HUES64 (cell line): ENCODE measurements around the gene RASGRP1.
"Not testable (repeated sequence)": the region's sequence is repeated elsewhere in the genome, so short reads cannot be mapped to it uniquely, and the experiment has no call there.

Experiments
- H3K27ac ChIP-seq: 2 replicates; pipeline ENCODE4 v1.7.0; 2013; ENCODE audit warnings: low read depth, low read length, inconsistent platforms
- H3K27me3 ChIP-seq: 2 replicates; pipeline ENCODE4 v1.6.1; 2013; ENCODE audit warnings: mild to moderate bottlenecking, low read length; ENCODE audit not compliant: insufficient read depth
- H3K36me3 ChIP-seq: 2 replicates; pipeline ENCODE4 v1.6.1; 2013; ENCODE audit warnings: mild to moderate bottlenecking, low read length; ENCODE audit not compliant: insufficient read depth
- H3K4me1 ChIP-seq: 2 replicates; pipeline ENCODE4 v1.6.1; 2013; ENCODE audit warnings: mild to moderate bottlenecking, low read length, moderate library complexity; ENCODE audit not compliant: insufficient read depth
- H3K4me3 ChIP-seq: 2 replicates; pipeline ENCODE4 v1.5.1; 2013; ENCODE audit warnings: mild to moderate bottlenecking, low read length, moderate library complexity
- H3K9ac ChIP-seq: 2 replicates; pipeline ENCODE4 v1.6.1; 2013; ENCODE audit warnings: mild to moderate bottlenecking, low read depth, low read length
- H3K9me3 ChIP-seq: 2 replicates; pipeline ENCODE4 v1.6.1; 2013; ENCODE audit warnings: low read depth, low read length; ENCODE audit not compliant: insufficient read depth
- WGBS: fragments of 150-250, 120-280 bp; methylation state at CpG from one replicate; pipeline ENCODE4 v1.1.7; 2013; ENCODE audit warnings: missing lambda C conversion rate; 5-methylcytosine and 5-hydroxymethylcytosine counted together

The RASGRP1 gene

DNA sequence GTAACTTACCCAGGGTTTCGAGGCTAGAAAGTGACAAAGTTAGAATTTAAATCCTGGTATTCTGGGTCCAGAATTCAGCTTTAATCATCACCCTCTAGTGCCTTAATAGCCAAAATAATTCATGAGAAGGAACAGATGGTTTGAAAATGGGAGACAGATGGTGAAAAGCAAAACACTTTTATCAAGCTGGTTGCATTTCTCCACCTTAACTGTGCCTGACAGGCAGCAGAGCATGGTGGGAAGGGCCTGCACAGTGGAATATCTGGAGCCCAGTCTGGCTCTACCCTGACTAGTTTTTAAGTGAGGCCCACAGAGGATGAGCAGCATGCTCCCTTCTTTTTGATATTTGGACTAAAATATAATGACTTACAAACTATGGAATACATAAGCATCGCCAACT, 35.6 kb upstream of the RASGRP1 start:
- Histone ChIP-seq H3K4me3 (no peak overlapping the region), H3K27me3 (no peaks in the 10 kb centered on the region), H3K36me3 (no peaks in the 10 kb centered on the region), H3K9ac (no peak overlapping the region), H3K9me3 (no peaks in the 10 kb centered on the region), H3K4me1 (no peaks in the 10 kb centered on the region), H3K27ac (no peak overlapping the region)
- 100% methylated on average over 1 of the region's 2 CpGs for WGBS

DNA sequence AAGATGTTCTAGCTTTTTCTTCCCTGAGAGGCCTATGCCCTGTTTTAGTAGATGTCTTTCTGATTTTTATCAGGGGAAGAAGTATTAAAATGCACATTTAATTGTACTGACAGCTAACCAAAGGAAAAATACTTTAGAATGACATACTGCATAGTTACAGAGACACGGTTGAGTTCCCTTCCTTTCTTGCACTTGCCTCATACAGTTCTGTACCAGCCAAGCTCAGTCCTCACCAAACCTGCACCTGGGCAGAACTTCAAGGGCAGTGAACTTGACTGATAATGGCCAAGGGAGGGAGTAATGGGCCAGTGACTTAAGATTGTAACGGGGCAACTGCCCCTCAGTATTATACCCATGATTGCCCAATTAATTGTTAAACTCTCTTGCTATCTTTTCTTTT, 34.1 kb upstream of the RASGRP1 start:
- H3K27me3 ChIP-seq = no peaks in the 10 kb centered on the region
- H3K27ac ChIP-seq = no peak overlapping the region
- H3K9ac ChIP-seq = no peak overlapping the region
- WGBS = 89% methylated on average over 2 of the region's 2 CpGs
- H3K36me3 ChIP-seq = no peaks in the 10 kb centered on the region
- H3K4me3 ChIP-seq = no peak overlapping the region
- H3K4me1 ChIP-seq = no peaks in the 10 kb centered on the region
- H3K9me3 ChIP-seq = no peaks in the 10 kb centered on the region

DNA sequence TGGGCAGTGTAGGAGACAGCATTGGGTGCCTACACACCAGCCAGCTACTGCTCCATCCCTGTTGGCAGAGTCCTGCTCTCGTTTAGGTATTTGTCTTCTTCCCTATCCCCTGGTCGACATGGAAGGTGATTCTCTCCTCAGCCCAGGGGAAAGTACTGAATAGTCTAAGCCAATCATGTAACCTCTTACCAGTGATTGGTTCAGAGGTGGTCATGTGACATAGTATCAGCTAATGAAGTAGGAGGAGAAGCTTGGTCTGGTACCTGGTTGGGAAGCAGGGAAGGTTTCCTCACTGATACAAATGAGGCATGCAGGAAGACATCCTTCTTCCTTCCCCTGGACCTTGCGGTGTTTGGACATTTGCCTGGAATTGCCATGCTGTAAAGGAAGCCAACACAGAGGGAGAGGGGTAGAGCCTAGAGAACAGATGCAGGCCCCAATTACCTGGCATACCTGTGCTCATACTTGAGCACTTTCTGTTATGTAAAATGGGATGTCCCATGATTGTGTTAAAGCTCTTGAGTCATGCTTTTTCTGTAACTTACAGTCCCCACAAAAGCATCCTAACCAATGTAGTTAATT, 32.7 kb upstream of the RASGRP1 start:
- WGBS = 90% methylated on average over 3 of the region's 3 CpGs
- H3K27ac ChIP-seq = no peak overlapping the region
- H3K4me1 ChIP-seq = no peaks in the 10 kb centered on the region
- H3K9ac ChIP-seq = no peak overlapping the region
- no peaks in the 10 kb centered on the region for H3K36me3 ChIP-seq
- H3K27me3 ChIP-seq = no peaks in the 10 kb centered on the region
- H3K9me3 ChIP-seq = no peaks in the 10 kb centered on the region
- H3K4me3 ChIP-seq = no peak overlapping the region

GRCh38 chr15:38593524-38593923, 28.9 kb upstream of the RASGRP1 start:
- Histone ChIP-seq H3K27me3 (no peaks in the 10 kb centered on the region), H3K9me3 (no peaks in the 10 kb centered on the region), H3K4me1 (no peaks in the 10 kb centered on the region; the same call in 1 of the 2 replicates), H3K27ac (no peak overlapping the region), H3K4me3 (no peak overlapping the region), H3K9ac (no peak overlapping the region), H3K36me3 (no peaks in the 10 kb centered on the region)
- 81% methylated on average over 4 of the region's 4 CpGs for WGBS

DNA sequence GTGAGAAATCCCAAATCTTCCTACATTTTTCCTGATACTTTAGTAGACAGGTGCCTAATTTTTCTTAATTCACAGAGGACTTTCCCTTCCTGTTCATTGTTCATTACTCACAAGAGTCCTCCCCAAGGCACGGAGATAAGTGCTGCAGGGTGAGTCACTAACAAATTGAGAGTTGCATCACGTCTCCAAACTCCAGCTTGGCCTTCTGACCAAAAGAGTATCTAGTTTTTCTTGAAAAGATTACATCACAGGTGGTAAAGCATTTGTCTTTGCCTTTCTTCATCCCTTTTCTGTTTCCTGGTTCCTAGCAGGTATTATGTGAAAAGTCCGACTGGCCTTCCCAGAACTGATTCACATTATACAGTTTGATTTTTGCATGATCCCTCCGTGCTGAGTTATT, 24.9 kb upstream of the RASGRP1 start:
- Histone ChIP-seq H3K4me3 (no peak overlapping the region), H3K36me3 (no peaks in the 10 kb centered on the region), H3K9ac (no peak overlapping the region), H3K4me1 (no peaks in the 10 kb centered on the region; the same call in 1 of the 2 replicates), H3K9me3 (no peaks in the 10 kb centered on the region), H3K27me3 (no peaks in the 10 kb centered on the region), H3K27ac (no peak overlapping the region)
- WGBS = 84% methylated on average over 4 of the region's 4 CpGs

GRCh38 chr15:38588672-38589071, 24.1 kb upstream of the RASGRP1 start:
- WGBS = 62% methylated on average over 3 of the region's 3 CpGs
- Histone ChIP-seq H3K27ac (no peak overlapping the region), H3K36me3 (no peaks in the 10 kb centered on the region), H3K4me1 (no peaks in the 10 kb centered on the region; the same call in 1 of the 2 replicates), H3K27me3 (no peaks in the 10 kb centered on the region), H3K9ac (no peak overlapping the region), H3K4me3 (no peak overlapping the region), H3K9me3 (no peaks in the 10 kb centered on the region)

- no peaks in the 10 kb centered on the region for H3K36me3 ChIP-seq
- H3K4me1 ChIP-seq = no peaks in the 10 kb centered on the region; the same call in 1 of the 2 replicates
- no peak overlapping the region for H3K9ac ChIP-seq
- no peaks in the 10 kb centered on the region for H3K9me3 ChIP-seq
- 91% methylated on average over 6 of the region's 6 CpGs for WGBS
- no peaks in the 10 kb centered on the region for H3K27me3 ChIP-seq
- H3K27ac ChIP-seq = no peak overlapping the region
- no peak overlapping the region for H3K4me3 ChIP-seq
Measured at GRCh38 chr15:38587214-38587613, 22.6 kb upstream of the RASGRP1 start.

- not testable (repeated sequence) for H3K9me3 ChIP-seq, H3K9ac ChIP-seq, H3K27ac ChIP-seq, H3K27me3 ChIP-seq, H3K4me3 ChIP-seq, H3K4me1 ChIP-seq, H3K36me3 ChIP-seq
- WGBS = 89% methylated on average over 2 of the region's 2 CpGs
Measured at GRCh38 chr15:38586005-38586404, 21.4 kb upstream of the RASGRP1 start.

DNA sequence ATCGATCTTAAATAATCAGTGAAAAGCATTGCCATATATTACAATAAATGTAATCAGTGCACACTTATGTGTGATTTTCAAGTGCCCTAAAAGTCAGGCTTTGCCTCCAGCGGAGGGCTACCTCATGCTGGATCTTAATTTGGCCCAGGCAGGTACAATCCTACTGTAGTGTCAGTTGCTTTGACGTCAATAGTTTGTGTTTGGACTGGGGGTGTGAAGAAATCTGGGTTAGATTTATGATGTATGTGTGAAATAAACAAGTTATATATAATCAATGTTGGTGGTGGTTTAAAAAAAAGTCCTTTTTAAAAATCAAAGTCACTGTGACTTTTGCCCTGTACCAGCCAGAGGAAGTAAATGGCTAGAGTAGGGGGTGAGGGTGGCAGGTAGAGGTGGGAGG, 14.0 kb upstream of the RASGRP1 start:
- 95% methylated on average over 3 of the region's 3 CpGs for WGBS
- Histone ChIP-seq H3K27ac (no peak overlapping the region), H3K9me3 (no peaks in the 10 kb centered on the region), H3K4me3 (no peak overlapping the region), H3K9ac (no peak overlapping the region), H3K4me1 (no peaks in the 10 kb centered on the region; the same call in 1 of the 2 replicates), H3K27me3 (no peaks in the 10 kb centered on the region), H3K36me3 (no peaks in the 10 kb centered on the region)

DNA sequence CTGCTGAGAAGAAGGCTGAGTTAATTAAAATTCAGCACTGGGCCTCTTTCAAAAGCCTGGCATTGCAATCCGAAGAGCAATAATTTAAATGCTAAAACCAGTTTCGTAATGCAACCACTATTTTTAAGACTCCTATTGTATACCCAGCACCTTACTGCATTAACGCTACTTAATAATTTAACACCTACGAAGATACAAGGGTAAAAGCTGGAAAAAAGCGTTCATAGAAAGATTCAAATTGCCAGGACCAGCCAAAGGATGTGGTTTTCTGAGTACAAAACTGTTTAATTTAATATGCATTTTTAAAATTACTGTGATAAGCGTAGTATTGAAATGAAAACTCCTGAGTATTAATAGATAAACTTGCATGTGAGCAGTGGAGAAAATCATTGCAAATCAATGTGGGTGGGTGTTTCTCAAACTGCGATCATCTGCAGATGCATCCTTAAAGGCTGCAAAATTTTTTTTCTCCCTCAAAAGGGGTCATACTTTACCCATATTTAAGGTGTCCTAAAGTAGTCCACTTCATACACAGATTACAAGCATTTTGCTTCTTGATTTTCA, 12.9 kb upstream of the RASGRP1 start:
- Histone ChIP-seq H3K4me1 (no peaks in the 10 kb centered on the region; the same call in 1 of the 2 replicates), H3K36me3 (no peaks in the 10 kb centered on the region), H3K4me3 (no peak overlapping the region), H3K9ac (no peak overlapping the region), H3K27me3 (no peaks in the 10 kb centered on the region), H3K27ac (no peak overlapping the region), H3K9me3 (no peaks in the 10 kb centered on the region)
- WGBS = 93% methylated on average over 7 of the region's 7 CpGs

- Histone ChIP-seq H3K27ac (no peak overlapping the region), H3K9ac (no peak overlapping the region), H3K4me3 (no peak overlapping the region), H3K36me3 (no peaks in the 10 kb centered on the region), H3K9me3 (no peaks in the 10 kb centered on the region), H3K4me1 (no peaks in the 10 kb centered on the region; the same call in 1 of the 2 replicates), H3K27me3 (no peaks in the 10 kb centered on the region)
- 91% methylated on average over 3 of the region's 3 CpGs for WGBS
Measured at GRCh38 chr15:38576837-38577236, 12.2 kb upstream of the RASGRP1 start.

- 90% methylated on average over 1 of the region's 1 CpG for WGBS
- no peaks in the 10 kb centered on the region for H3K27me3 ChIP-seq
Measured at GRCh38 chr15:38576261-38576660, 11.6 kb upstream of the RASGRP1 start.

More at GRCh38 chr15:38576261-38576660, 11.6 kb upstream of the RASGRP1 start:
- Histone ChIP-seq H3K4me3 (no peak overlapping the region), H3K4me1 (no peaks in the 10 kb centered on the region; the same call in 1 of the 2 replicates), H3K9me3 (no peaks in the 10 kb centered on the region), H3K9ac (no peak overlapping the region), H3K27ac (no peak overlapping the region), H3K36me3 (no peaks in the 10 kb centered on the region)
